ENCODE data around the gene RELN. TPM values are rescaled to one million over a fixed set of nuclear protein-coding genes. Genes with fewer than 3 reads are reported as not detected.

Gene RELN
- total RNA-seq, 1 experiment from 2014 or later = 0.02 TPM

DNA sequence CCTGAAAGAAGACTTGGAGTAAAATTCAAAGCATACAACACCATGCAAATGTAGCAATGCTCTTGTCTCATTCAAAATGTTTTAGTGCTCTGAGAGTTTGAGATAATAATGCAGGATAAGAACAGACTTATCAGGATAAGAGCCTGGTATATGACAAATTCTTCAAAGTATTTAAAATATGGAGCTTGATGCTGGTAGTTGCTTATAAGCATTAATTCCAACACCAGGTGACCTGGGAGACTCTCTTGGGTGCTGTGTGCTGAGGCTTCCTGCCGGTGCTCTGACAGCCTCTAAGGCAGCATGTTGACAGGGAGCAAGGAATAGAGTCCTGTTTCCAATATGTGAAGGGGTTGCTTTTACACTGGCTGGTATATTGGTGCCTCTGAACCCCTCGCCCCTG lies 508.7 kb downstream of the RELN start:
- DNase-seq = no peak
- H3K56ac ChIP-seq (ENCODE audit: insufficient read length, low read depth, low read length) = no peak overlapping the region
- WGBS (ENCODE audit: extremely low coverage, insufficient read length, low lambda C conversion rate) = no CpG with 5 or more reads among the region's 2 CpGs
- H3K27ac Mint-ChIP-seq = no peak overlapping the region
- H3T11ph ChIP-seq (ENCODE audit: low read length) = no peak overlapping the region
- no peaks in the 10 kb centered on the region for H3K9me3 ChIP-seq (ENCODE audit: control insufficient read depth, low read depth, low read length)
- no peaks in the 10 kb centered on the region for H3K4me1 Mint-ChIP-seq
- no peak overlapping the region for H3K14ac ChIP-seq (ENCODE audit: insufficient read depth, low read length)
- no peak overlapping the region for H3K4me3 Mint-ChIP-seq
- no peak overlapping the region for H2BK12ac ChIP-seq (ENCODE audit: insufficient read length, low read depth, low read length)
- H3K18ac ChIP-seq (ENCODE audit: insufficient read length, low read depth, low read length) = no peak overlapping the region
- no peaks in the 10 kb centered on the region for H3K79me1 ChIP-seq (ENCODE audit: insufficient read depth, low read depth, low read length, poor library complexity, severe bottlenecking)
- no peak overlapping the region for H2BK5ac ChIP-seq (ENCODE audit: insufficient read length, low read length)
- H2BK20ac ChIP-seq (ENCODE audit: low read depth, low read length, poor library complexity, severe bottlenecking) = no peak overlapping the region
- H2BK15ac ChIP-seq (ENCODE audit: low read depth, low read length) = no peak overlapping the region
- no peak overlapping the region for H3K9ac ChIP-seq (ENCODE audit: extremely low read depth, insufficient read length, low read length)
- TF ChIP-seq, protein P1, sequence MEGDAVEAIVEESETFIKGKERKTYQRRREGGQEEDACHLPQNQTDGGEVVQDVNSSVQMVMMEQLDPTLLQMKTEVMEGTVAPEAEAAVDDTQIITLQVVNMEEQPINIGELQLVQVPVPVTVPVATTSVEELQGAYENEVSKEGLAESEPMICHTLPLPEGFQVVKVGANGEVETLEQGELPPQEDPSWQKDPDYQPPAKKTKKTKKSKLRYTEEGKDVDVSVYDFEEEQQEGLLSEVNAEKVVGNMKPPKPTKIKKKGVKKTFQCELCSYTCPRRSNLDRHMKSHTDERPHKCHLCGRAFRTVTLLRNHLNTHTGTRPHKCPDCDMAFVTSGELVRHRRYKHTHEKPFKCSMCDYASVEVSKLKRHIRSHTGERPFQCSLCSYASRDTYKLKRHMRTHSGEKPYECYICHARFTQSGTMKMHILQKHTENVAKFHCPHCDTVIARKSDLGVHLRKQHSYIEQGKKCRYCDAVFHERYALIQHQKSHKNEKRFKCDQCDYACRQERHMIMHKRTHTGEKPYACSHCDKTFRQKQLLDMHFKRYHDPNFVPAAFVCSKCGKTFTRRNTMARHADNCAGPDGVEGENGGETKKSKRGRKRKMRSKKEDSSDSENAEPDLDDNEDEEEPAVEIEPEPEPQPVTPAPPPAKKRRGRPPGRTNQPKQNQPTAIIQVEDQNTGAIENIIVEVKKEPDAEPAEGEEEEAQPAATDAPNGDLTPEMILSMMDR (conservative IDR thresholded peaks at IDR 0.05) = no peak
- no peaks in the 10 kb centered on the region for H3K9me3 Mint-ChIP-seq
- no peak overlapping the region for H3K4me2 ChIP-seq (ENCODE audit: insufficient read depth, insufficient read length, low read length)
- H2AK5ac ChIP-seq (ENCODE audit: insufficient read length, low read length) = no peak overlapping the region
- no peaks in the 10 kb centered on the region for H3K4me1 ChIP-seq (ENCODE audit: insufficient read depth, low read length)
- H3K23me2 ChIP-seq (ENCODE audit: insufficient read length, low read depth, low read length, poor library complexity, severe bottlenecking) = no peaks in the 10 kb centered on the region
- no peak overlapping the region for H4K8ac ChIP-seq (replicated peaks; ENCODE audit: insufficient read length, low read depth, low read length)
- no peaks in the 10 kb centered on the region for H3K36me3 Mint-ChIP-seq (ENCODE audit: insufficient read depth in 1 of 3, low read depth in 3 of 3)
- H3K27me3 ChIP-seq (ENCODE audit: insufficient read depth, low read length) = no peaks in the 10 kb centered on the region
- no peak overlapping the region for H4K5ac ChIP-seq (ENCODE audit: insufficient read length, low read depth, low read length)
- H2AFZ ChIP-seq (ENCODE audit: low read length) = no peak overlapping the region
- H3K27me3 Mint-ChIP-seq (ENCODE audit: low read depth) = peaks cover 14% of the 10 kb centered on the region
- H4K91ac ChIP-seq (ENCODE audit: insufficient read length, low read depth, low read length) = no peak overlapping the region
- H3K79me2 ChIP-seq (ENCODE audit: insufficient read depth, low read length) = no peaks in the 10 kb centered on the region
- no peak overlapping the region for H3K27ac ChIP-seq (ENCODE audit: insufficient read length, low read depth, low read length)
- H4K20me1 ChIP-seq (ENCODE audit: control insufficient read depth, insufficient read depth, insufficient read length) = no peaks in the 10 kb centered on the region
- H3K4ac ChIP-seq (ENCODE audit: low read depth, low read length) = no peak overlapping the region
- no peak overlapping the region for H2BK120ac ChIP-seq (ENCODE audit: low read depth, low read length, poor library complexity, severe bottlenecking)
- H3K23ac ChIP-seq (ENCODE audit: insufficient read length, low read depth, low read length) = no peak overlapping the region

Data from H9 (cell line).